T-helper 2 cell (primary cell): ENCODE data around the gene LRRC56.

ENCODE experiments used
- DNase-seq, 5 experiments: peaks; one replicate each; pipeline versions ENCODE4 v3.0.0 to v3.0.0-alpha.2; 2012 to 2022

The LRRC56 gene

DNA sequence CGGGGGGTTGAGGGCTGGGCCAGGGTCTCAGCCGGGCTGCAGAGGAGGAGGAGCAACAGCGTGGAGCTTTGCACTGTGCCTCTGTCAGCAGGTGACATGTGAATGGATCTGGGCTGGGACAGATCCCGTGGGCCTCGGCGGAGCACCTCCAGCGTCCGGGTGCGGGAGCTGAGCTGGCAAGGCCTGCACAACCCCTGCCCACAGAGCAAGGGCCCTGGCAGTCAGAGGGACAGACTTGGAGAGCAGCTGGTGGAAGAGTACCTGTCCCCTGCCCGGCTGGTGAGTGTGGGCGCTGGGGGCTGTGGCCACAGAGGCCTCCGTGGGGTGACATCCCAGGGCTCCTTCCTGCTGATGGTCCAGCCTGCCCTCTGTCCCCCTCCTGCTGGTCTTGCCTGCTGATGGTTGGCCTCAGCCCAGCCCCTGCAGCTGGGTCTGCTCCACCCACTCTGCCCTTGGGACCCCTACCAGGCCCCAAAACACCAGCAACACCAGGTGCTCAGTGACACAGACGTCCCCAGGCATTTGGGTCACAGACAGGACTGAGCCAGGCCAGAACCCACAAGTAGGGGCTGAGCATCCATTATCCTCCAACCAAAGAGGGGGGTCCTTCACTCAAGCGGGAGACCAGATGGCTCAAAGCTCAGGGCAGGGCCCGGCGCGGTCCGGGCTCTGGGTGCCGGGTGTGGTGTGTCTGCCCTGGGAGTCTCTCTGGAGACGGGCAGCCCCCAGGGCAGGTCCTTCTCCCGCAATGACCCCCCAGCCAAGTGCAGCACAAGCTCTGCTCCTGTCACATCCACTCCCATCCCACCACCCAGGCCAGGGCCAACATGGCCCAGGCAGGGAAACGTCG lies 3.5 kb downstream of the LRRC56 start:
- no peak for DNase-seq

DNA sequence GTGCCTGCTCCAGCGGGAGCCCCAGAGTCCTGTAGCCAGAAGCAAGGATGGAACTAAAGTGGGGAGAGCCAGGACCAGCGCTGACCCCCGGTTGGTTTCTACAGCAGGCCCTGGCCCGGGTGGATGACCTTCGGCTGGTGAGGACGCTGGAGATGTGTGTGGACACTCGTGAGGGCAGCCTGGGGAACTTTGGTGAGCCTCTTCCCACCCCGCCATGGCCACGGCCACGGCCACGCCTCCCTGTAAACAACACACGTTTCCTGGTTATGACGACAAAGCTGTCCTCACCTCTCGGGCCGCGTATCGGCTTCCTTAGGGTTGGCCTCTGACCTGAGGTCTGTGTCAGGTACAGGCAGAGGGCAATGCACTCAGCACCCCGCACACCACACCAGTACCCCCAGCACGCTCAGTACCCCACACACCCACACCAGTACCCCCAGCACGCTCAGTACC lies 4.1 kb downstream of the LRRC56 start:
- DNase-seq, result peak in 1 of 5 experiments; percentile 1

DNA sequence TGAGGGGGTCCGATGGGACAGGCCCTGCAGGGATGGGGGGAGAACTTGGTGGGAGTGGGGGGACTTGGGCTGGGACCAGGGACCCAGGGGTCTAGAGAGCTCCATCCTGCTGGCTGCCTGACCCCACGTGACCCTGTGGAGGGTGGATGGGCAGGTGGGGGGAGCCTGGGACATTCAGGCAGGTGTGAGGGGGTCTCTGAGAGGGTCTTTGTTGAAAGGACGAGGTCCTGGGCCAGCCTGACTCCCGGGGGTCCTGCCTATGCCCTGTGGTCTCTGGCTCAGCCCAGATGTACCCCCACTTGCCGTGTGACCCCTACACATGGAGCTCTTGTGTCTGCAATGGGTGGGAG lies 7.5 kb downstream of the LRRC56 start:
- no peak for DNase-seq

DNA sequence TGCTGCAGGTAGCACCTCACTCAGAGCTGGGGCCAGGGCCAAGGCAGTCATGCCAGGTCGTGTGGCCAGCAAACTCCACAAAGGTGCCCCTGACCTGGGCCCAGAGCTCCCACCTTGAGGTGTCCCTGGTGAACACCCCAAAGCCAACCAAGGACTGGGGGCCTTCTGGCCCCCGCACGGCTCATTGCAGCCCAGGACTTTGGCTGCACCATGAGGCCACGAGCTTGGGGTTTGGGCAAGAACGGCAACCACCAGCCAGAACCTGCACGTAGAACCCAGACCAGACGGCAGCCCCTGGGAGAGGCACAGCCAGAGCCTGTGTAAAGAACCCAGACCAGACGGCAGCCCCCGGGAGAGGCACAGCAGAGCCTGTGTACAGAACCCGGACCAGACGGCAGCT lies 7.8 kb downstream of the LRRC56 start:
- no peak for DNase-seq

DNA sequence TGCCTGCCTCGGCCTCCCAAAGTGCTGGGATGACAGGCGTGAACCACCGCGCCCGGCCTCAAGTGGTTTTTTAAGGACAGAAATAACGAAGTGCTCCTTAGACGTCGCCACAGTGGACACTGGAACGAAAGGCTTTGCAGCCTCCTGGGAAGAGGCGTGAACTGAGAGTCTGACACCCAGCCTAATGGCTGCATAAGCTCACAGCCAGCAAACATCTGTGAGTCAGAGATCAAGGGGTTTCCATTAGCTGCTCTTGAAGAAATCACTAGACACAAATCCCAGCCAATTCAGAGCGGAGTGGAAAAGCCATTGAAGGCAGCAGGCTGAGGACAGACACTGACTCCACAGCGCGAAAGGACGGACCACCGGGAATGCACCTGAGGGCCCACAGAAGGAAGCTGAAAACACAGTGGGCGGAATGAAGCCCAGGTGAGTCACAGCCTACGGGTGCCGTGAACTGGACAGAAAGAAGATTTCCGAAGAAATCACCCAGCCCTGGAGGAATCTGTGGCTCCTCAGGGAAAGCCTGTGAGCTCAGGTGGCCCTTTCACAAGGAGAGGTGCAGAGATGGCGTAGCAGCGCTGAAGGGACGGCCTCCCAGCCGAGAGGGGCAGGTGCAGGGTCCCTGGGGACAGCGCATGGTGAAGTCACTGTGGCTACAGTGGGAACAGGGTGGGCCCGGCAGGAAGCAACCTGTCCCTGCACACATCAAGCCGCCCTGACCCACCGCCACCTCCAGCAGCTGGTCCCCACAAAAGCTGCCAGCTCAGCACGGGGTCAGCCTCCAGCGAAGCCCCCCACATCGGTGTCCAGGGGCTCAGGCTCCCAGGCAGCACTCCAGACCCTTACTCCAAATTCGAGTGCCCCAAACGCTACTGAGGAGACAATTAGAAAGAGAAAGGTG lies 11.6 kb downstream of the LRRC56 start:
- DNase-seq, result no peak

DNA sequence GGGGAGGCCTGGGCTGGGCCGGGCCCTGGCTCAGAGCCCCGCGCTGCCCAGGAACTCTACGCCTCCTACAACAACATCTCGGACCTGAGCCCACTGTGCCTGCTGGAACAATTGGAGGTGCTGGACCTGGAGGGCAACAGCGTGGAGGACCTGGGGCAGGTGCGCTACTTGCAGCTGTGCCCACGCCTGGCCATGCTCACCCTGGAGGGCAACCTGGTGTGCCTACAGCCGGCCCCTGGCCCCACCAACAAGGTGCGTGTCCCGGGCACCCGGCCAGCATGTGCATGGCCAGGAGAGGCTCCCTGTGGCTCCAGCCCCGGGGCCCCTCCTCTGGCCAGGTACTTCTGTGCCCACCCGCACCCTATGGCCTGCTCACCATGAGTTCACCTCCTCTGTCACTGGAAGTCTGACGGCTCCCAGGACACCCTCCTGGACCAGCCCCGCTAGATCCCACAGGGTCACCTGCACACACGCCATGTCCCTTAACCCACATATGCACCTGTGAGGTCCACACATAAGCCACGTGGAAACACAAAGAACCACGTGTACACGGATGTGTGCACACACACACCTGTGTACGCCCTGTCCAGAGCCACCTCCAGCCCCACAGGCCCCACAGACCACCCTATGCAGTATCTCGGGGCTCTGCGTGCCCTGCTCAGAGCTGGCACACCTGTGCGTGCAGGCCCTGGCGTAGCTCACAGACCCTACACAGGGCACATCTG lies 12.9 kb downstream of the LRRC56 start:
- DNase-seq, result no peak

DNA sequence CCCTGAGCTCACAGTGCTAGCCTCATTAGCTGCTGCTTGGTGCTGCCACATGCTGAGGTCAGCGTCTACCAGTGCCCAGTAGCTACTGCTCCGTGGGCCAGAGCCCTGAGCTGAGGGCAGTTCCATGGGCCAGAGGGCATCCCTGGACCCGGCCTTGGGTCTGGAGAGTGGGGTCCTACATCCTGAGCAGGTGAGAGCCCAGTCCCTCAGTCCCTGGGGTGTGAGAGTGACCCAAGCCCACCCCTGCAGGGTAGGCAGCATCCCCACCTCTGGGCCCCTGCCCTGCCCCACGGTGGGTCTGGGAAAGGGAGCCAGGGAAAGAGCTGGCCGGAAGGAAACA lies 13.4 kb downstream of the LRRC56 start:
- DNase-seq, result no peak

DNA sequence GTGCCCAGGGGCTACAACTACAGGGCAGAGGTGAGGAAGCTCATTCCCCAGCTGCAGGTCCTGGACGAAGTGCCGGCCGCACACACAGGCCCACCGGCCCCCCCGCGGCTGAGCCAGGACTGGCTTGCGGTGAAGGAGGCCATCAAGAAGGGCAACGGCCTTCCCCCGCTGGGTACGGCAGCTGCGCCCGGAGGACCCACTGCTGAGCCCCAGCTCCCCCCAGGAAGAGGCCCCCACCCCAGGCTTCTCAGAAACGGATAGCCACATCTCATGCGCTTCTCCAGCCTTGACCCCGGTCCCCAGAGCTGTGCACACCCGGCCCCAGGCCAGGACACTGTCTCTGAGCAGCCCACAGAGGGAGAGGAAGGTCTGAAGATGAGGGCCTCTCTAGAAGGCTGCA lies 13.8 kb downstream of the LRRC56 start:
- DNase-seq, result no peak

DNA sequence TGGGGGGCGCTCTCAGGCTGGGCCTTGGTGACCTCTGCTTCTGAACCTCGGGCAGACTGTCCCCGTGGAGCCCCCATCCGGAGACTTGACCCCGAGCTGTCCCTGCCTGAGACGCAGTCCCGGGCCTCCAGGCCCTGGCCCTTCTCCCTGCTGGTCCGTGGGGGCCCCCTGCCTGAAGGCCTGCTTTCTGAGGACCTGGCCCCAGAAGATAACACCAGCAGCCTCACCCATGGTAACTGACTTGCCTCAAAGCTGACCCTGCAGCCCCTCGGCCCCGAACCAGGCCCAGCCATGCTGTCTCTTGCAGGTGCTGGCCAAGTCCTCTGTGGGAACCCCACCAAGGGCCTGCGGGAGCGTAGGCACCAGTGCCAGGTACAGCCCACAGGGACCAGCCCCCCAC lies 14.3 kb downstream of the LRRC56 start:
- DNase-seq, result no peak

DNA sequence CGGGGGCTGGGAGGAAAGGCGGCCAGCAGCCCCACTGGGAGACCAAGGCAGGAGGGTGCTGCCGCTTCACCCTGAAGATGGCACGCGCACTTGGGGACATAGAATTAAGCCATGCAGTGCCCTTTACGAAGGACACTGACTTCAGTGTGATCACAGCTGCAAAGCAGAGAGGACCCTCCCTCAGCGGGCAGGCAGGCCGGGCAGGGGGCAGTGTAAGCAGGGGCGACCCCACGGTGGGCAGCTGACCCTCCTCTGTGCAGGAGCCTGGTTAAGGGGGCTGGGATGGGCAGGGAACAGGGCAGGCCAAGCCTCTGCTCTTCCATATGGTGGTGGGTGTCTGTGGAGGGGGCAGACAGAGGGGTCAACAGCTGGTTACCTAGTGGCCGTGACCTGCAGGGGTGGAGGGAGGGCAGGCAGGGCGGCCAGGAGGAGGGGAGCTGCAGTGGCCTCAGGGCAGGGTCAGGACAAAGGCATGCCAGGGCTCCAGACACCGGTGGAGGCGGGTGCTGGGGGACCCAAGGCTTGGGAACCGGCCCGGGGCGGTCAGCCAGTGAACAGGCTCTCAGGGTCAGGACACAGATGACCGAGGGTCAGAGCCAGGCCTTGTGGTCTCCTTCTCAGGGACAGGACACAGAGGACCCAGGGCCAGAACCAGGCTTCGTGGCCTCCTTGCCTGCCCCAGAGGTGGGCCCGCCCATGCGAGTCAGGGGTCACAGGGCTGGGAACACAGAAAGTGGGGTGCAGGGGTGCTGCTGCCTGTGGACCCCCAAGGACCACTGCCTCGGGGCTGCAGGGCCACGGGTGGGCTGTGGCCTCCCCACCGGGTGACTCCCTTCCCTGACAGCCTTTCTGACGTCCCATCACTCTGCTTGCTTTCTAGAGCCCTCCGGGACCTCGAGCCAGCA lies 16.0 kb downstream of the LRRC56 start:
- no peak for DNase-seq

DNA sequence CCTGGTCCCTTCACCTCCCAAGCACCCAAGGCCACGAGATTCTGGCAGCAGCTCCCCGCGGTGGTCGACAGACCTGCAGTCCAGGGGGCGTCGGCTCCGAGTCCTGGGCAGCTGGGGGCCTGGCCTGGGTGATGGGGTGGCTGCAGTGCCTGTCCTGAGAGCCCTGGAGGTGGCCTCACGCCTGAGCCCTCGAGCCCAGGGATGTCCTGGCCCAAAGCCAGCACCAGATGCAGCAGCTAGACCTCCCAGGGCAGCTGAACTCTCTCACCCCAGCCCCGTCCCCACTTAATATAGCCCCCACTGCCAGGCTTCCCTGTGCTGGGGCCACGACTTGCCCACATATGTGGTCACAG lies 16.6 kb downstream of the LRRC56 start:
- DNase-seq, result no peak

DNA sequence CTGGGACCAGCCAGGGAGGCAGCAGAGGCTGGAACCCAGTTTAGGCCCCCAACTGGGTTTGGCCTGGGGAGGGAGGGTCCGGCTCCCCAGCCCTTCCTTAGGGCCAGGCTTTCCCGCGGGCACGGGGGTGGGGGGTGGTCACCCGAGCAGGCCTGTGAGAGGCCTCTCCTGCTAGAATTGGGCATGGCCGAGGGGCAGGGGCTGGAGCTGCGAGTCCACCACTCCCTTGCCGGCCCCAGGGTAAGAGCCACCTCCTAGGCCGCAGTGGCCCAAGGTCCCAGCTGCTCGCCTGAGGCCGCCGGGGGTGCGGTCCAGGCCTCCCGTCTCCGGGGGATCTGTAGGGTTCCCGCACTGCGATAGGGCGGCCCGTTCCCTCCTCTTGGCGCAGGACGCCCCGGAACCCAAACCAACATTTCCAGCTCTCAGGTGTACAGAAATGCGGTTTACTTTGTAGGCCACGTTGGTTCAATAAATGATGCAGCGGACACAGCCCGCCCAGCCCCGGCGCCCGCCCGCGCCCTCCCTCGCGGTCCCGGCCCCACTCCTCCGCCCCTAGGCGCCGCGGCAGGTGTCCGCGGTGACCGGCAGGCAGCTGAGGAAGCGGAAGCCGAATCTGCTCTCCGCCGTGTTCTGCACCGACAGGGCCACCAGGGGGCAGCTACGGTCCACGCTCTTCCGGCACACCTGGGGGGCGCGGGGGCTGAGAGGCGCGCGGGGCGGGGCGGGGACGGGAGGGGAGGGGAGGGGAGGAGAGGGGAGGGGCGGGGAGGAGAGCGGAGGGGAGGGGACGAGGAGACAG lies 17.3 kb downstream of the LRRC56 start:
- peak; percentile 62 to 80 (median 66) for DNase-seq

DNA sequence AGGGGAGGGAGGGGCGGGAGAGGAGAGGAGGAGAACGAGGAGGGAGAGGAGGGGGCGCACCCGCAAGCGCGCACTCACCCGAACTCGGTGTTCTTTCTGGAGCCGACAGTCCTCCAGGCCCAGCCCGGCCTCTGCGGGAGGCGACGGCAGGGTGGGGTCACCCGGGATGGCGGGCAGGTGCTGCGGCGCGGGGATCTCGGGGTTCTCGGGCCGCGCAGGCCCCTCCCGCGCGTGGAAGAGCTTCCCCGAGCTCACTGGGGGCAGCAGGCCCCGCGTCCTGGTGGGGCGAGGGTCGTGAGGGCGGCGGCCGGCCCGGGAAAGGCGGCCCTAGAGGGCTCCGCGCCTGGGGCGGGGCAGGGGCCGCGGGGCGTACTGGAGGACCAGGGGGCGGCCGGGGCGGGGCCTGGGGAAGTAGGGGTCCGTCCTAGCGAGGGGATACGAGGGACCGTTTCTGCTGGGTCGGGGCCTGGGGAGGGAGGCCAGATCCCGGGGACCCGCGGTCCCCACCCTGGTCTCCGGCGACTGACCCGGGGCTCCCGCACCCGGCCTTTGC lies 18.0 kb downstream of the LRRC56 start:
- DNase-seq, result peak in 1 of 5 experiments; percentile 33

DNA sequence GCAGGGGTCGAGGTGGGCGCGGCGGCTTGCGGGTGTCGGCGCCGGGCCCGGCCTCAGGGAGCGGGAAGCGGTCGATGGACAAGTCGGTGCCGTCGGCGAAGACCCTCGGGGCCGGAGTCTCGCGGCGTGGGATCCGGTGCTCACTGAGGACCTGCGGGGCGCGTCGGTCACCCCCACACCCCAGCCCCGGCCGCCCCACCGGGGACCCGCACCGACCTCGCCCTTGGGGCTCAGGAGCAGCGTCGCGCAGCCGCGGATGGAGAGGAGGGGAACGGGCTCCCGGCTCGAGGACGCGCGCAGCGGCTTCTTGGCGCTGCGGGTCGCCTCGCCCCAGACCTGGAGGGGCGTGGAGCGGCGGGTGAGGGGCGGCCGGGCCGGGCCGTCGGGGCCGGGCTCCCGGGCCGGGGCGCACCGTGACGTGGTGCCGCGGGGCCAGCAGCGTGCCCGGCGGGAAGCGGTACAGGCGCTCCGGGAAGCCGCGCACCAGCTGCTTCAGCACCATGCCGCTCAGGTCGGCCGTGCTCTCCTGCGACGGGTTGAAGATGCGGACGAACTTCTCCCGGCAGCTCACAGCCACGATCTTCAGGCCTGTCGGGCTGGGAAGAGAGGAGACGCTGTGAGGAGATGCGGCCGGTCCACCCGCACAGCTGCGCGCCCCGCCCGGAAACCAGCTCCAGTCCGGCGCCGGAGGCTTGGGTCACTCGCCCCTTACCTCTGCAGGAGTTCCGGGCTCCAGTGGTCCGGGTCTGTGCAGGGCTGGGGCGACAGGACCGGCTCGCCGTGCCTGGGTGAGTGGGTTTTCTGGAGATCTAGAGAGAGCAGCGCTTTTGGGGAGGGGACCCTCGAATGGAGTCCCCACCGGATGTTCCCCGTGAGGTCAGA lies 18.7 kb downstream of the LRRC56 start:
- DNase-seq, result peak in 1 of 5 experiments; percentile 48

DNA sequence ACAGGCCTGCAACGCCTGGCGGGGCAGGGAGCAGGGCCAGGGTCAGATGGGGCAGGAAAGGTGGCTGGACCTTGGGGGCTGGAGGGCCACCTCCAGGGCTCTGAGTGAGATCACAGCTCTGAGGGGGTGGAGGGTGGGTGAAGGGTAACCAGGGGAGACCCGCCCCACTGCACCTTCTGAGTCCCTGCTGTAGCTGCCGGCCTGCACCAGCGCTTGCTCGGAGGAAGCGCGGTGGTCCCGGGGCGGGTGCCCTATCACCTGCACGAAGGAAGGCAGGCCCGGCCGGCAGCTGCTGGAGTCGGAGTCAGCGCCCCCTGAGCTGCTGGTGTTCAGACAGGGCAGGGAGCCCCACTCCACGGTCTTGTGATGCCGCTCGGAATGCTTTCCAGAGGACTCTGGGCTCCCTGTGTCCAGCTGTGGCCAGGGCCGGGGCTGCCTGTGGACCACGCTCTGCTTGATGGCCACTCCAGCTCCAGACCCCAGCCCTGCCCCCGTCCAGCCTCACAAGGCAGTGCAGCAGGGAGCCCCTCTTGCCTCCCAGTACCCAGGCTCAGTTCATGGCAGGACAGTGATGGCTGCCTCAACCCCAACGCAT lies 19.4 kb downstream of the LRRC56 start:
- DNase-seq, result no peak

DNA sequence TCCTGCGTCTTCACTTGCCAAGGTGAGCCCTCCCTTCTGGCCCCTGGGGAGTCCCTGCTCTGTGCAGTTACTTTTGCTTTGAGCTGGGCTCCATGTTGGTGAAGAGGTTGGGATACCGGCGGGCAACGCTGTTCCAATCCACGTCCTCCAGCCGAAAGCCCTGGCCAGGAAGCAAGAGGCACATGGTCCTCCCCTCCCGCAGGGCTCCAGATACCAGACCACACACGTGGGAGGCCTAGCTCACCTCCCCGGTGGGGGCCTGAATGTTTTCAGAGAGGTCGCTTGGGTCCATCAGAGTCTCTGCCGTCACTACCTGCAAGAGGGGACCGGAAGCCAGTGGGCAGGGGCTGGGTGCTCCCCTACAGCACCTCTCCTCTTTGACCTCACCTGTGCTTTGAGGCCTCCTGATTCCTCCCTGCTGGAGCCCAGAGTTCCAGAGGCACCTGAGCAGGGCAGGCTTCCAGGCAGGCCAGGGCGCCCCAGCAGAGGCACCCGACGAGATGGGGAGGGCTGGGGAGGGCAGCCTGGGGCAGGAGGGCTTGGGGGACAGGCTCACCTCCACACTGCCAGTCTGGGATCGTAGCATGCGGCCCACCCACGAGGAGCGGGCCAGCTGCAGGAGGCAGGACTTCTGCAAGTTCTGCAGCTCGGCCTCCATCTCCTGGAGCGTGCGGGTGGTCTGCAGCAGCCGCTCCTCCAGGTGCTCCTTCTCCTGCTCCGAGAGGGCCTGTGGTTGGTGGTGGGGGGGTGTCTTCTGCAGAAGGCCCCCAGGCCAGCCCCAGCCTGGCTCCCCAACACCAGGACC lies 20.2 kb downstream of the LRRC56 start:
- DNase-seq, result no peak

DNA sequence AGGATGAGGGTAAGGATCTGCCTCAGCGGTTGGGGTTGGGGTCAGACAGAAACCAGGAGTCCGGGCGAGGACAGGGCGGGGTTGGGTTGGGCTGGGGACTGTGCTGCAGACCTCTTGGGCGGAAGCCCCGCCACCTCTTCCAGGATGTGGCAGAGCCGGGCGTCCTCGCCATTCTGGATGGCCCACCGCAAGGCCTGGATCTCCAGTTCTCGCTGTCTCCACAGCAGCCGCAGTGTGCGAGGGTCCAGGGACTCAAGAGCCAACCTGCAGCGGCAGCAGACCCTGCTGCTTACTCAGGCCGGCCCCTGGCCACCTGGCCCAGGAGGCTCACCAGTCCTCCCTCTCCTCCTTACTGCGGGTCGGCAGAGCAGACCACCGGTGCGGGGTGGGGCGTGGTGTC lies 21.2 kb downstream of the LRRC56 start:
- no peak for DNase-seq

DNA sequence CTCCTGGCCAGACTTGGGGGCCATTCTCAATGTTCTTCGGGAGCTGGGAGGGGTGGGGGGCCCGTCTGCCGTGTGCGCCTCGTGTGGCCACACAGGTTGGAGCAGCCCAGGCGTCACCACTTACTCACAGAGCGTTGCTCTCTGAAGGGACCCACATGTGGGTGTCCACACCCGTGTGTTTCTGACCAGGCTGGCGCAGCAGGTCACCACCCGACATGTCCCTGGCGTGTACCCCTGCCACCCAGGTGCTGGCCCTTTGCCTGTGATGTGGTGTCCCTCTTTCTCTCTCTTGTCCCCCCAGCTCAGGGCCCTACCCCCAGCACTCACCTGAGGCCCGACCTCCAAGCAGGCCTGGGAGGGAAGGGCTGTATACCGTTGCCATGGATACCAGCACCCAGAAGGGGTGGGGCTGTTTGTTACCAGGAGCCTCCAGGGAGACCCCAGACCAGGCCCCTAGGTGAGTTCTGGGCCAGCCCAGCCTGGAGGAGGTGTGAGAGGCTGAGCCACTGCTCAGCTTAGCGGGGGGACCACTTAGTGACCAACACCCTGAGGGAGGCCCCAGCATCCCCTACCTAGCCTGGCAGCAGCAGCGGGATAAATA lies 21.8 kb downstream of the LRRC56 start:
- no peak for DNase-seq
